Astrocyte (in vitro differentiated cells and primary cell): ENCODE results near the gene RPL13.

Experiments
- CTCF ChIP-seq: IDR thresholded peaks from 2 replicates; pipeline ENCODE4 v1.5.1; 2011; ENCODE audit warnings: low read depth, mild to moderate bottlenecking, inconsistent platforms, low read length, moderate library complexity; ENCODE audit not compliant: insufficient read depth
- EZH2 ChIP-seq: IDR thresholded peaks from 2 replicates; pipeline ENCODE4 v1.6.1; 2012; ENCODE audit warnings: mild to moderate bottlenecking, low read length, inconsistent platforms; ENCODE audit not compliant: insufficient read depth

DNA sequence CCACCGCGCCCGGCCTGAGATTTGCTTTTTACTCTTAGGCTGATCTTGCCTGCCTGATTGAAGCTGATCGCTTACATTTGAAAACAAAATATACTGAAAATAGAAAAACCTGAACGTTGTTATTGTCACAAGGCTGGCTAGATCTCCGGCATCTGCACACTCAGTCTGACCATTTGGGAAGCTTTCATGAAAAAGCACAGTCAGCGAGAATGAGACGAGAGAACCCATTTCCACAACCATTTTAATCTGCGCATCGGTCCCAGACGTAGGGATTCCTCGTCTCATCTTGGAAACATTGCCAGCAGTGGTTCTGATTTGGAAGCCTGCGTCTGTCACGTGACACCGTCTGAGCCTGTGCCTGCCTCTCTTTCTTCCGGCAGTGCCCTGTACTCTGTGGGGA is 31.4 kb upstream of the RPL13 start:
- TF ChIP-seq CTCF (no peak), EZH2 (no peak)
